Measurements from ENCODE around the gene AAGAB. TPM values are rescaled to one million over a fixed set of nuclear protein-coding genes. Genes with fewer than 3 reads are reported as not detected.

Gene AAGAB
- total RNA-seq, 1 experiment from 2014 or later, result 56.5 TPM

- Histone ChIP-seq H3K79me2 (ENCODE audit: low read depth) (no peaks in the 10 kb centered on the region), H4K20me1 (ENCODE audit: insufficient read depth) (no peaks in the 10 kb centered on the region), H3K27ac (no peak overlapping the region), H3K9me3 (ENCODE audit: insufficient read depth, low read depth) (no peaks in the 10 kb centered on the region), H3K36me3 (ENCODE audit: low read depth) (no peaks in the 10 kb centered on the region), H3K4me3 (no peak overlapping the region), H3K4me1 (replicated peaks; ENCODE audit: insufficient read depth) (no peaks in the 10 kb centered on the region), H3K27me3 (ENCODE audit: insufficient read depth, low read depth) (no peaks in the 10 kb centered on the region), H2AFZ (no peak overlapping the region), H3K4me2 (no peak overlapping the region), H3K9me2 (ENCODE audit: insufficient read depth) (no peaks in the 10 kb centered on the region), H3F3A (ENCODE audit: insufficient read depth, low read depth) (no peaks in the 10 kb centered on the region)
- DNase-seq, result no peak
- TF ChIP-seq EZH2 (IDR thresholded peaks at IDR 0.05; ENCODE audit: low read depth), result no peak
- ChIA-PET POLR2A (ENCODE audit: unreplicated experiment) (no interaction called here), CTCF (interaction anchor here (0.5 kb wide), 1 partner anchor 1763 kb away, joined by 9 read pairs; no protein-coding TSS in a partner anchor)
- BruUV-seq (replicated peaks), result no TSS peak
- intact Hi-C loops (cut with micrococcal nuclease; ENCODE audit: unreplicated experiment), result no loop called here
These were observed 25.8 kb upstream of the AAGAB start for GRCh38 chr15:67280217-67280616.

DNA sequence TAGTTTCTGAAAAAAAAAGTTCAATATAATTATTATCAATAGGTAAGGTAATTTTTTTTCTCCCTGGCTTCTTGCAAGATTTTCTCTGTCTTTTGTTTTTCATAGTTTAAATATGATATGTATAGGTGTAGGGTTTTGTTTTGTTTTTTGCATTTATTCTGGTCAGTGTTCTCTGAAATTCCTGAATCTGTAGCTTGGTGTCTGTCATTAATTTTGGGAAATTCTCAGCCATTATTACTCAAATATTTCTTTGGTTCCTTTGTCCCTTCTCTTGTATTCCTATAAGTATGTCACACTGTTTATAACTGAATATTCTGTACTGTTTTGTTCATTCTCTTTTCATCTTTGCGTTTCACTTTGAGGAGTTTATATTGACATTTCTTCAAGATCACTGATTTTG, 22.2 kb upstream of the AAGAB start:
- DNase-seq, result no peak
- POLR2A ChIA-PET (ENCODE audit: unreplicated experiment), result no interaction called here
- no peaks in the 10 kb centered on the region for H3K79me2 ChIP-seq (ENCODE audit: low read depth)
- H3K9me2 ChIP-seq (ENCODE audit: insufficient read depth), result no peaks in the 10 kb centered on the region
- CTCF ChIA-PET, result no interaction called here
- H3K4me3 ChIP-seq, result no peak overlapping the region
- intact Hi-C loops (cut with micrococcal nuclease; ENCODE audit: unreplicated experiment), result no loop called here
- no peaks in the 10 kb centered on the region for H3F3A ChIP-seq (ENCODE audit: insufficient read depth, low read depth)
- H3K4me2 ChIP-seq, result no peak overlapping the region
- H3K36me3 ChIP-seq (ENCODE audit: low read depth), result no peaks in the 10 kb centered on the region
- H4K20me1 ChIP-seq (ENCODE audit: insufficient read depth), result no peaks in the 10 kb centered on the region
- H3K4me1 ChIP-seq (replicated peaks; ENCODE audit: insufficient read depth), result no peaks in the 10 kb centered on the region
- H3K27ac ChIP-seq, result no peak overlapping the region
- no peaks in the 10 kb centered on the region for H3K27me3 ChIP-seq (ENCODE audit: insufficient read depth, low read depth)
- TF ChIP-seq CTCF (conservative IDR thresholded peaks at IDR 0.05) (no peak), EZH2 (IDR thresholded peaks at IDR 0.05; ENCODE audit: low read depth) (no peak)
- no peak overlapping the region for H2AFZ ChIP-seq
- no peaks in the 10 kb centered on the region for H3K9me3 ChIP-seq (ENCODE audit: insufficient read depth, low read depth)
- BruUV-seq (replicated peaks), result no TSS peak

- Histone ChIP-seq H3K4me3 (no peak overlapping the region), H3K4me1 (replicated peaks; ENCODE audit: insufficient read depth) (no peaks in the 10 kb centered on the region), H4K20me1 (ENCODE audit: insufficient read depth) (no peaks in the 10 kb centered on the region), H3K79me2 (ENCODE audit: low read depth) (no peaks in the 10 kb centered on the region), H3K9me2 (ENCODE audit: insufficient read depth) (no peaks in the 10 kb centered on the region), H3K27me3 (ENCODE audit: insufficient read depth, low read depth) (no peaks in the 10 kb centered on the region), H3K9me3 (ENCODE audit: insufficient read depth, low read depth) (no peaks in the 10 kb centered on the region), H3K36me3 (ENCODE audit: low read depth) (no peaks in the 10 kb centered on the region), H2AFZ (no peak overlapping the region), H3F3A (ENCODE audit: insufficient read depth, low read depth) (no peaks in the 10 kb centered on the region), H3K4me2 (no peak overlapping the region), H3K27ac (no peak overlapping the region)
- ChIA-PET POLR2A (ENCODE audit: unreplicated experiment) (no interaction called here), CTCF (no interaction called here)
- no TSS peak for BruUV-seq (replicated peaks)
- intact Hi-C loops (cut with micrococcal nuclease; ENCODE audit: unreplicated experiment), result no loop called here
- no peak for TF ChIP-seq EZH2 (IDR thresholded peaks at IDR 0.05; ENCODE audit: low read depth)
- TF ChIP-seq CTCF (conservative IDR thresholded peaks at IDR 0.05), result no peak
- DNase-seq, result no peak
These were observed 19.8 kb upstream of the AAGAB start for GRCh38 chr15:67274236-67274635.

Data from PC-9 (cell line).